HFFc6 (cell line): Measurements from ENCODE around the gene PCNX4. TPM values are rescaled to one million over a fixed set of nuclear protein-coding genes. Genes with fewer than 3 reads are reported as not detected.

Experiments
- DNase-seq: peaks from one replicate; pipeline ENCODE4 v3.0.0-alpha.2; 2018
- H3K27ac Mint-ChIP-seq: 2 replicates; pipeline ENCODE4 v1.8.0; 2020; ENCODE audit warnings: mild to moderate bottlenecking, mixed read lengths
- H3K27me3 Mint-ChIP-seq: 2 replicates; pipeline ENCODE4 v1.8.0; 2021; ENCODE audit warnings: mild to moderate bottlenecking, moderate library complexity, mixed read lengths; ENCODE audit not compliant: insufficient read depth
- H3K36me3 Mint-ChIP-seq: 2 replicates; pipeline ENCODE4 v1.8.0; 2021; ENCODE audit warnings: low read depth, mixed read lengths
- H3K4me1 Mint-ChIP-seq: 2 replicates; pipeline ENCODE4 v1.8.0; 2020; ENCODE audit warnings: low read depth, mixed read lengths
- H3K4me3 Mint-ChIP-seq: 2 replicates; pipeline ENCODE4 v1.8.0; 2020; ENCODE audit warnings: mild to moderate bottlenecking, moderate library complexity, mixed read lengths
- H3K9me3 Mint-ChIP-seq: 2 replicates; pipeline ENCODE4 v1.8.0; 2020; ENCODE audit warnings: mild to moderate bottlenecking, mixed read lengths
- CTCF ChIP-seq: fragments of 200-600 bp; sonication (generic); IDR thresholded peaks from 2 replicates; pipeline ENCODE4 v1.5.0; 2021; ENCODE audit warnings: antibody characterized with exemption, mild to moderate bottlenecking
- total RNA-seq, 6 experiments: library from RNA; stranded (reverse); fragmentation: NEBNext Ultra II Directional; extraction: Animal tissue kit (Norgen Biotek cat#: 25700); gene quantifications; 2 replicates in 1 of 6; 3 replicates in 5 of 6; pipeline ENCODE4 v1.2.3, GENCODE V29; 2021

Gene PCNX4
- total RNA-seq, 6 experiments from 2014 or later, result 46.5 to 67.7 (median 54.9) TPM

GRCh38 chr14:60164404-60164711, 72.6 kb downstream of the PCNX4 start:
- H3K27me3 Mint-ChIP-seq, result no peaks in the 10 kb centered on the region
- TF ChIP-seq CTCF, result no peak
- peak; percentile 49 for DNase-seq
- H3K36me3 Mint-ChIP-seq, result no peaks in the 10 kb centered on the region
- H3K27ac Mint-ChIP-seq, result peak overlapping the region; percentile 95
- H3K9me3 Mint-ChIP-seq, result no peaks in the 10 kb centered on the region
- H3K4me1 Mint-ChIP-seq, result peaks cover 43% of the 10 kb centered on the region
- peak overlapping the region; percentile 95 for H3K4me3 Mint-ChIP-seq

- H3K4me1 Mint-ChIP-seq, result peaks cover 37% of the 10 kb centered on the region
- H3K27me3 Mint-ChIP-seq, result no peaks in the 10 kb centered on the region
- peak within 1 kb of the TSS; percentile 95 for H3K4me3 Mint-ChIP-seq
- DNase-seq, result peak; percentile 66
- TF ChIP-seq CTCF, result peak; percentile 67
- no peaks in the 10 kb centered on the region for H3K36me3 Mint-ChIP-seq
- no peaks in the 10 kb centered on the region for H3K9me3 Mint-ChIP-seq
- peak within 1 kb of the TSS; percentile 95 for H3K27ac Mint-ChIP-seq
These were observed 73.2 kb downstream of the PCNX4 start, which contains the start of gene DHRS7 for GRCh38 chr14:60164712-60165546. DHRS7 (minus strand) TSS chr14:60165398; CDS start chr14:60165309, 89 bp downstream.

- peak overlapping the region; percentile 95 for H3K4me3 Mint-ChIP-seq
- H3K27me3 Mint-ChIP-seq, result no peaks in the 10 kb centered on the region
- H3K4me1 Mint-ChIP-seq, result peaks cover 37% of the 10 kb centered on the region
- peak; percentile 19; the same call in 1 of the 2 replicates for TF ChIP-seq CTCF
- peak overlapping the region; percentile 80 for H3K27ac Mint-ChIP-seq
- H3K36me3 Mint-ChIP-seq, result no peaks in the 10 kb centered on the region
- DNase-seq, result no peak
- no peaks in the 10 kb centered on the region for H3K9me3 Mint-ChIP-seq
These were observed 73.8 kb downstream of the PCNX4 start for GRCh38 chr14:60165547-60165876.

GRCh38 chr14:60166142-60166541, 74.4 kb downstream of the PCNX4 start:
- Mint-ChIP-seq H3K36me3 (no peaks in the 10 kb centered on the region), H3K4me3 (peak overlapping the region; percentile 95), H3K9me3 (no peaks in the 10 kb centered on the region), H3K27ac (peak overlapping the region; percentile 80), H3K4me1 (peaks cover 37% of the 10 kb centered on the region), H3K27me3 (no peaks in the 10 kb centered on the region)
- DNase-seq, result no peak
- no peak for TF ChIP-seq CTCF

- peaks cover 15% of the 10 kb centered on the region for H3K4me1 Mint-ChIP-seq
These were observed 78.0 kb downstream of the PCNX4 start for GRCh38 chr14:60169722-60170121.

More at GRCh38 chr14:60169722-60170121, 78.0 kb downstream of the PCNX4 start:
- no peak overlapping the region for H3K4me3 Mint-ChIP-seq
- no peak overlapping the region for H3K27ac Mint-ChIP-seq
- H3K27me3 Mint-ChIP-seq, result no peaks in the 10 kb centered on the region
- no peak for DNase-seq
- no peaks in the 10 kb centered on the region for H3K36me3 Mint-ChIP-seq
- H3K9me3 Mint-ChIP-seq, result no peaks in the 10 kb centered on the region
- TF ChIP-seq CTCF, result no peak
